GM19239 (cell line): ENCODE measurements around the gene TMEM158.

Experiments
- DNase-seq: peaks from one replicate; pipeline ENCODE4 v3.0.0; 2011; ENCODE audit warnings: low spot score; ENCODE audit not compliant: insufficient read length
- FAIRE-seq: peaks from 2 replicates; lab custom pipeline; 2011; peaks lifted over from hg19 to GRCh38; lab: Jason Lieb, UNC

Gene TMEM158

DNA sequence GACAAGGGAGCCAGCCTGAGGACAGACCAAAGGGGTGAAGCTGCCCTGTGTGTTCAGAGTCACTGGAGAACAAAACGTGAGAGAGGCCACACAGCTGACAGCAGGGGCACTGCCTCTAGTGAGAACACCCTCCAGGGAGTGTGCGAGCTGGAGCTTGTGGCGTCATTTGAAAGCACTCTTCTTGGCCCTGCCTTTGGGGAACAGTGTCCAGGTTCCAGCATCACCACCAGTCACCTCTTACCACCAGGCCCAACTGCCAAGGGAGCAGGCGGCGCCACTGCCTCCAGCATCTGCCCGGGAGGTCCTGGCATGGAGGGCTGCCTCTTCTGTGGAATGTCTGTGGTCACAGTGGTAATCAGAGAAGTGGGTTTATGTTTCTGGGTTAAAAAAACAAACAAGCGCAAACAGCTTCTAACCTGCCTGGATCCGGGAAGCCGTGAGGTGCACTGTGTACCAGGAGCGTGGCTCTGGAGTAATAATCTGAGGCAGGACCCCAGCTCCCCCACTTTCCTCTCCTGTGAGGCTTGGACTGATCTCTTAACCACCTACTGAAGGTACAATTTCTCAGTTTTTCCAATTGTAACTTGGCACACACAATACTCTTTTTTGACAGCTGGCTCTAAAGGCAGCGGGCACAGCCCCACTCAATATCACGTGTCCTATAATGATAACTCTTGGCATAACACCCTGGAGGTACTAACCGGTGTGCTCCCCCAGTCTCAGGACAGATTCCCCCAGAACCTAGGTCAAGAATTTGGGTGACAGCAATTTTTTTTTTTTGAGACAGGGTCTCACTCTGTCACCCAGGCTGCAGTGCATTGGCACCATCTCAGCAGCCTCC is 47.7 kb downstream of the TMEM158 start:
- DNase-seq, result no peak
- FAIRE-seq, result no peak

DNA sequence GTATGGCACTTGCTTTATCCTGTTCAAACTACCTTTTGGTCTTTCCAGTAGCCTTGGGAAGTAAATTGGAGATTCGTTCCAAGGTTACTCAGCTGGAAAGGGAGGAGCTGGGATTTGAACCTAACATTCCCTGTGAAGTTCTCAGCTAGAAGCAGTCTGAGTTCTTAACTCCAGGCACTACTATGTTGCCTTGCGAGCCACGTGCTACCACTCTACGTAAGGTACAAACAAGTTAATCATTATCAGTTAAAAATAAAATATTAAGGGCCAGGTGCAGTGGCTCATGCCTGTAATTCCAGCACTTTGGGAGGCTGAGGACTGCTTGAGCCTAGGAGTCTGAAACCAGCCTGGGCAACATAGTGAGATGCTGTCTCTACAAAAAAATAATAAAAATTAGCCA is 49.2 kb downstream of the TMEM158 start:
- FAIRE-seq (no peak), DNase-seq (no peak)
